ENCODE measurements around the gene VIPR2. TPM values are rescaled to one million over a fixed set of nuclear protein-coding genes. Genes with fewer than 3 reads are reported as not detected.
"Not testable (repeated sequence)": the region's sequence is repeated elsewhere in the genome, so short reads cannot be mapped to it uniquely, and the experiment has no call there.

The VIPR2 gene
- total RNA-seq, 1 donor from 2014 or later = not detected

- no peak for DNase-seq (ENCODE audit: low read depth)
- no peak for TF ChIP-seq CTCF (conservative IDR thresholded peaks at IDR 0.05; ENCODE audit: low read depth, low read length)
- H3K4me3 ChIP-seq (ENCODE audit: low read depth, low read length) = no peak overlapping the region
These were observed 145.2 kb downstream of the VIPR2 start for GRCh38 chr7:158999496-158999895.

- H3K4me3 ChIP-seq (ENCODE audit: low read depth, low read length); DNase-seq (ENCODE audit: low read depth): not testable (repeated sequence)
These were observed 146.4 kb downstream of the VIPR2 start for GRCh38 chr7:158998261-158998660.

DNA sequence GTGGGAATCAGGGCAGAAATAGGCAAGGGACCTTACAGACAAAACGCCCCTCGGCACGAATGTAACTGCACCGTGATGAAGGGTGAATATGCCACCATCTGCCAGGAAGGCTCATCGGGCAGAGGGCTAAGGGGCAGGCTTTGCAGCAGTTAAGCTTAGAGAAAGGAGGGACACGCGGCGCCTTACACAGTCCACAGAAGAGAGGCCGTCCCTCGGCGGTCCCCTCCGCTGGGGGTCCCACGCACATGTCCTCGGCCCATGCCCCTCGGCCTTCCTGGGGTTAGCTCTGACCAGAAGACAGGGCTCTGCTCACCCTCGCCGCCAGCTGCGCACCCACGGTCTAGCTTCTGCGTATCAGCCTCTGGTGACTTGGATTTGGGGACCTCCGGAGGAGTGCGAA is 147.2 kb downstream of the VIPR2 start:
- DNase-seq (ENCODE audit: low read depth) = no peak
- TF ChIP-seq CTCF (conservative IDR thresholded peaks at IDR 0.05; ENCODE audit: low read depth, low read length) = no peak
- H3K4me3 ChIP-seq (ENCODE audit: low read depth, low read length) = no peak overlapping the region

DNA sequence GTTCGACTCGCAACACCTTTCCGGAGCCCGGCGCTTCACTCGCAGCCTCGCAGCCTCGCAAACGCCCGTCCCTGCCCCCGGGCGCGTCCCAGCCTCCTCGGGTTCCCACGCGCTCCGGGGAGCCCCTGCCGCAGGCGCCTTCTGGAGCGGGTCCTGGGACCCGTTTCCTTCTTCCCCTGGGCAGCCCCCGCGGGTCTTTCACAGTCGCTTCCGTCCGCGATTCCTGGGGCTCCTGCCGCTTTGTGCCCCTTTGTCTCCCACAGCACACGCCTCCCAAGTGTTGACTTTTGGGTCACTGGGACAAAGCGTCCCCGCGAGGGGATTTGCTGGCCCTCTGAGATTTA is 147.6 kb downstream of the VIPR2 start:
- no peak for TF ChIP-seq CTCF (conservative IDR thresholded peaks at IDR 0.05; ENCODE audit: low read depth, low read length)
- DNase-seq (ENCODE audit: low read depth) = no peak
- no peak overlapping the region for H3K4me3 ChIP-seq (ENCODE audit: low read depth, low read length)

- no peak overlapping the region for H3K4me3 ChIP-seq (ENCODE audit: low read depth, low read length)
- no peak for TF ChIP-seq CTCF (conservative IDR thresholded peaks at IDR 0.05; ENCODE audit: low read depth, low read length)
- DNase-seq (ENCODE audit: low read depth) = no peak
These were observed 148.2 kb downstream of the VIPR2 start for GRCh38 chr7:158996214-158997109.

DNA sequence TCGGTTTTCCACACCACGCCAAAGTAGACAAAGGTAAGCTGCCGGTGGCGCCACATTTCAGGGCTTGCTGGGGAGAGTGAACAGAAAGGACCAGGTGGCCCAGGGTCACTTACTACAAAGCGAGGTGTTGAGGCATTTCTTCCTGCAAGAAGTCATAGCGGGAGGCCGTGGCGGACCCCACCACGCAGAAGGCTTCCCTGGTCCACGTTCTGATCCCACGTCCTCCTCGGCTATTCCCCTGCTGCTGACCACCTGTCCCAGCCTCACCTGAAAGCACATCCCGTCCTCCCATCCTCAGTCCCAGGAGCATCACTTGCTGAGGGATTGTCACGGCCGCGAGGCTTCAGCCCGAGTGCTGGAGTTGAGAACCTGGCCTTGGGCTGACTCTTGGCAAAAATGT is 149.2 kb downstream of the VIPR2 start:
- no peak for TF ChIP-seq CTCF (conservative IDR thresholded peaks at IDR 0.05; ENCODE audit: low read depth, low read length)
- no peak for DNase-seq (ENCODE audit: low read depth)

GRCh38 chr7:158994687-158995086 is 150.0 kb downstream of the VIPR2 start:
- no peak for TF ChIP-seq CTCF (conservative IDR thresholded peaks at IDR 0.05; ENCODE audit: low read depth, low read length)
- no peak overlapping the region for H3K4me3 ChIP-seq (ENCODE audit: low read depth, low read length)

More for the DNA sequence above, 149.2 kb downstream of the VIPR2 start:
- H3K4me3 ChIP-seq (ENCODE audit: low read depth, low read length) = no peak overlapping the region

More at GRCh38 chr7:158994687-158995086, 150.0 kb downstream of the VIPR2 start:
- DNase-seq (ENCODE audit: low read depth) = no peak

All from epithelial cell of proximal tubule (primary cell).